ENCODE measurements around the gene FFAR3.

GRCh38 chr19:35388277-35389054 is 30.2 kb downstream of the FFAR3 start:
- TF ChIP-seq CTCF (IDR thresholded peaks at IDR 0.05; ENCODE audit: low read depth, low read length) (no peak), MAX (IDR thresholded peaks at IDR 0.05; ENCODE audit: low read depth, low read length) (no peak), POLR2A (IDR thresholded peaks at IDR 0.05; ENCODE audit: extremely low read depth, insufficient read length) (no peak)
